Body of pancreas (tissue), 4 donors: ENCODE results near the gene SORCS2. TPM values are rescaled to one million over a fixed set of nuclear protein-coding genes. Genes with fewer than 3 reads are reported as not detected.

Experiments used
- ATAC-seq: fragments of 150-250 bp; one replicate; pipeline ENCODE4 v1.9.1; 2016
- DNase-seq, 4 donors: peaks; one replicate each; pipeline ENCODE4 v3.0.0-alpha.2; 2019
- H3K27ac ChIP-seq, 4 donors: fragments of 200-600 bp; sonication (generic); 1 replicate in 3 of 4; 2 replicates in 1 of 4; pipeline versions ENCODE4 v1.5.1 to v1.6.1; 2016 to 2019; ENCODE audit warnings: mild to moderate bottlenecking in 1 of 4, mixed read lengths in 1 of 4, moderate library complexity in 1 of 4
- H3K27me3 ChIP-seq, 2 donors: fragments of 200-600 bp; sonication (generic); one replicate each; pipeline ENCODE4 v1.6.0; 2016; ENCODE audit warnings: mild to moderate bottlenecking in 1 of 2
- H3K36me3 ChIP-seq, 2 donors: fragments of 200-600 bp; sonication (generic); replicated peaks in 1 of 2; 2 replicates each; pipeline ENCODE4 v1.5.1; 2016; ENCODE audit warnings: low read depth in 2 of 2; ENCODE audit not compliant: insufficient read depth in 1 of 2
- H3K4me1 ChIP-seq: fragments of 200-600 bp; sonication (generic); one replicate; pipeline ENCODE4 v1.6.0; 2016
- H3K4me3 ChIP-seq, 2 donors: fragments of 200-600 bp; sonication (generic); 1 replicate in 1 of 2; 2 replicates in 1 of 2; pipeline ENCODE4 v1.5.1; 2016 to 2019
- H3K9me3 ChIP-seq, 3 donors: fragments of 200-600 bp; sonication (generic); 1 replicate in 2 of 3; 2 replicates in 1 of 3; pipeline ENCODE4 v1.5.1; 2016
- CTCF ChIP-seq, 7 experiments: fragments of 450-650 bp in 4 of 7; fragments of 200-600 bp in 3 of 7; sonication (generic) in 3 of 7; IDR thresholded peaks; one replicate each; pipeline ENCODE4 v1.5.1; 2016 to 2019; ENCODE audit warnings: antibody characterized with exemption in 7 of 7
- POLR2A ChIP-seq, 3 donors: fragments of 450-650 bp; IDR thresholded peaks; one replicate each; pipeline ENCODE4 v1.6.1; 2016; ENCODE audit warnings: antibody characterized with exemption in 3 of 3, mild to moderate bottlenecking in 2 of 3
- whole genome bisulfite sequencing, 2 donors: methylation state at CpG; one replicate each; pipeline ENCODE4 v1.1.5; 2017; 5-methylcytosine and 5-hydroxymethylcytosine counted together
- intact Hi-C: fragments of 100-400 bp; cut with DNase I; formaldehyde crosslinking; loops from one replicate; pipeline ENCODE4 v1.15.1; 2023
- total RNA-seq, 2 donors: library from RNA; depleted of rRNA; stranded (reverse); fragments of >200 nt; gene quantifications; one replicate each; pipeline ENCODE4 v1.1.0, GENCODE V29; 2016

The SORCS2 gene
- total RNA-seq, 2 donors from 2014 or later, result 0.26 to 0.33 TPM

DNA sequence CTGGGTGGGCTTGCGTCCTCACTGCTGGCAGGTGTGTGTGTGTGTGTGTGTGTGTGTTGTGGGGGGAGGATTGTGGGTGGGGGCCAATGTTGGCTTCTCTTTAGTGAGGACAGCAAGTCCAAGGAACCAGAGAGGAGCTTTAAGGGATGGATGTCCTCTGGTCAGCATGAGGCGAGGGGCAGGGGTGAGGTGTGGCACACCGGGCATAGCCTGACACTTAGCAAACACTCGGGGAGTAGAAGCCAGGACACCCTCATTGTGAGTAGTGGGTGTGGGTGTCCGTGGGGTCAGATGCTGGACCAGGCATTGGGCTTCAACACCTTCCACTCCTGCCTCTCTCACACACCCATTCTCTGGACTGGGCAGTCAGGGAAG is 2.8 kb downstream of the SORCS2 start:
- DNase-seq, result no peak
- H3K4me1 ChIP-seq, result peaks cover 12% of the 10 kb centered on the region
- 34 to 50% methylated on average over 4 to 5 of the region's 5 CpGs for WGBS, 2 donors
- TF ChIP-seq POLR2A (IDR thresholded peaks at IDR 0.05), result no peak
- TF ChIP-seq CTCF (IDR thresholded peaks at IDR 0.05), result no peak
- H3K27ac ChIP-seq, result no peak overlapping the region
- peaks cover 0 to 11% of the 10 kb centered on the region in 2 donors for H3K27me3 ChIP-seq
- H3K36me3 ChIP-seq, result no peaks in the 10 kb centered on the region
- intact Hi-C loops, result no loop called here
- no peaks in the 10 kb centered on the region for H3K9me3 ChIP-seq
- no peak for ATAC-seq
- H3K4me3 ChIP-seq, result no peak overlapping the region

- intact Hi-C loops, result no loop called here
Measured at GRCh38 chr4:7195546-7196287, 3.4 kb downstream of the SORCS2 start.

DNA sequence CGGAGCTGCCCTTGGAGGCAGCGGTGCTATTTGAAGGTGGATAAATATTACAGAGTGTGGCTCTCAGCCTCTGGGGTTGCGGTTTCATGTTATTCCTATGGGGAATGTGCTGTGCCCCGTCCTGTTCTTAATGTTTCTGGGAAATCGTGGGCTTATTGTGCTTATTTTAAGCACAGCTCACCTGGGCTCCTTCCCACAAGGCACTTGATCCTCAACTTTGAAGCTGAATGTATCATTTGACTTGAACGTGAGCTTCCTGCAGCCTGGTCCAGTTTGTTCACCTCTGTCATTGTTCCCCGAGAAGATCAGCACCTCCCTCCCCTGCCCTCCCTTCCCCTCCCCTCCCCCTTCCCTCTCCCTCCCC is 3.9 kb downstream of the SORCS2 start:
- no peak overlapping the region for H3K27ac ChIP-seq
- TF ChIP-seq CTCF (IDR thresholded peaks at IDR 0.05) (no peak), POLR2A (IDR thresholded peaks at IDR 0.05) (no peak)
- peaks cover 0 to 11% of the 10 kb centered on the region in 2 donors for H3K27me3 ChIP-seq
- intact Hi-C loops, result no loop called here
- H3K36me3 ChIP-seq, result no peaks in the 10 kb centered on the region
- H3K4me3 ChIP-seq, result no peak overlapping the region
- no peaks in the 10 kb centered on the region for H3K9me3 ChIP-seq
- DNase-seq, result no peak
- WGBS, 2 donors, result 9 to 11% methylated on average over 4 to 7 of the region's 7 CpGs
- ATAC-seq, result no peak
- H3K4me1 ChIP-seq, result peaks cover 12% of the 10 kb centered on the region

More at GRCh38 chr4:7195546-7196287, 3.4 kb downstream of the SORCS2 start:
- WGBS, 2 donors, result 25 to 31% methylated on average over 14 of the region's 14 CpGs
- DNase-seq (no peak), ATAC-seq (no peak)
- Histone ChIP-seq H3K27me3 (peaks cover 0 to 11% of the 10 kb centered on the region in 2 donors), H3K4me3 (no peak overlapping the region), H3K9me3 (no peaks in the 10 kb centered on the region), H3K36me3 (no peaks in the 10 kb centered on the region), H3K4me1 (peaks cover 12% of the 10 kb centered on the region), H3K27ac (no peak overlapping the region)
- TF ChIP-seq POLR2A (IDR thresholded peaks at IDR 0.05) (no peak), CTCF (IDR thresholded peaks at IDR 0.05) (no peak)

- intact Hi-C loops, result no loop called here
- TF ChIP-seq CTCF (IDR thresholded peaks at IDR 0.05) (no peak), POLR2A (IDR thresholded peaks at IDR 0.05) (no peak)
- Histone ChIP-seq H3K4me3 (no peak overlapping the region), H3K9me3 (no peaks in the 10 kb centered on the region), H3K27me3 (peaks cover 0 to 11% of the 10 kb centered on the region in 2 donors), H3K4me1 (peaks cover 12% of the 10 kb centered on the region), H3K36me3 (no peaks in the 10 kb centered on the region), H3K27ac (no peak overlapping the region)
- no peak for ATAC-seq
- WGBS, 2 donors, result 40 to 55% methylated on average over 5 of the region's 5 CpGs
- no peak for DNase-seq
Measured at GRCh38 chr4:7196736-7197135, 4.4 kb downstream of the SORCS2 start.

- no peaks in the 10 kb centered on the region for H3K9me3 ChIP-seq
- no peak overlapping the region for H3K27ac ChIP-seq
- DNase-seq (no peak), ATAC-seq (no peak)
- H3K36me3 ChIP-seq, result no peaks in the 10 kb centered on the region
- H3K4me3 ChIP-seq, result no peak overlapping the region
- WGBS, 2 donors, result 86 to 89% methylated on average over 5 of the region's 5 CpGs
- peaks cover 0 to 10% of the 10 kb centered on the region in 2 donors for H3K27me3 ChIP-seq
- TF ChIP-seq POLR2A (IDR thresholded peaks at IDR 0.05) (no peak), CTCF (IDR thresholded peaks at IDR 0.05) (no peak)
- H3K4me1 ChIP-seq, result peaks cover 7% of the 10 kb centered on the region
- intact Hi-C loops, result no loop called here
Measured at GRCh38 chr4:7197910-7198309, 5.6 kb downstream of the SORCS2 start.
